NCI-H146 (cell line): Measurements from ENCODE around the gene FIG4.
A peak's percentile ranks its signal among the peaks of the same experiment; 100 is the strongest.

ENCODE experiments used
- DNase-seq: peaks from one replicate; lab custom pipeline; 2025; lab: John Stamatoyannopoulos, UW

The FIG4 gene

GRCh38 chr6:109690737-109691621 lies at the start of gene FIG4, which contains the start of gene AK9:
Gene FIG4 (plus strand): TSS chr6:109691296. CDS start chr6:109691436, 140 bp downstream.
Gene AK9 (minus strand): TSS chr6:109691202. CDS start chr6:109675745, 15,457 bp downstream.
- DNase-seq = peak; percentile 97

- no peak for DNase-seq
Observed at GRCh38 chr6:109644131-109644530, 47.0 kb upstream of the FIG4 start.

- no peak for DNase-seq
Observed at GRCh38 chr6:109653264-109653663, 37.8 kb upstream of the FIG4 start.

- no peak for DNase-seq
Observed at GRCh38 chr6:109655761-109656262, 35.3 kb upstream of the FIG4 start.

- no peak for DNase-seq
Observed at GRCh38 chr6:109660526-109661320, 30.4 kb upstream of the FIG4 start.

GRCh38 chr6:109662192-109662591 lies 28.9 kb upstream of the FIG4 start:
- DNase-seq = no peak

- DNase-seq = no peak
Observed at GRCh38 chr6:109669811-109670210, 21.3 kb upstream of the FIG4 start.

- DNase-seq = no peak
Observed at GRCh38 chr6:109671733-109672132, 19.4 kb upstream of the FIG4 start.

GRCh38 chr6:109672175-109672574 lies 18.9 kb upstream of the FIG4 start:
- no peak for DNase-seq

GRCh38 chr6:109672839-109673238 lies 18.3 kb upstream of the FIG4 start:
- DNase-seq = no peak

GRCh38 chr6:109676724-109677123 lies 14.4 kb upstream of the FIG4 start:
- DNase-seq = no peak

- no peak for DNase-seq
Observed at GRCh38 chr6:109678240-109678639, 12.9 kb upstream of the FIG4 start.

GRCh38 chr6:109678661-109679505 lies 12.2 kb upstream of the FIG4 start:
- peak; percentile 64 for DNase-seq

- DNase-seq = no peak
Observed at GRCh38 chr6:109686566-109687265, 4.4 kb upstream of the FIG4 start.

- no peak for DNase-seq
Observed at GRCh38 chr6:109687271-109687761, 3.8 kb upstream of the FIG4 start.

GRCh38 chr6:109690373-109690736 lies 741 bp upstream of the FIG4 start:
- DNase-seq = peak; percentile 92

GRCh38 chr6:109693111-109693510 lies 2.0 kb downstream of the FIG4 start:
- no peak for DNase-seq

- DNase-seq = peak; percentile 40
Observed at GRCh38 chr6:109695468-109695867, 4.4 kb downstream of the FIG4 start.

GRCh38 chr6:109696355-109696754 lies 5.3 kb downstream of the FIG4 start:
- DNase-seq = no peak

- no peak for DNase-seq
Observed at GRCh38 chr6:109701221-109701620, 10.1 kb downstream of the FIG4 start.

GRCh38 chr6:109701774-109702173 lies 10.7 kb downstream of the FIG4 start:
- no peak for DNase-seq
